ENCODE results near the gene RAB34. TPM values are rescaled to one million over a fixed set of nuclear protein-coding genes. Genes with fewer than 3 reads are reported as not detected.

The RAB34 gene
- total and polyA plus RNA-seq, 9 of the 15 experiments (the other 6 are each of a cell fraction or from before 2014, with no cell fraction given), result 0.07 to 3.8 (median 0.46) TPM; not detected in 1

- peak; percentile 39; the same call in 1 of the 2 replicates for TF ChIP-seq CREB3L1 (IDR thresholded peaks at IDR 0.05; ENCODE audit: borderline replicate concordance, low read depth)
- 0 out of 4 replicates have a peak, but pooled peaks of 1 of the 2 experiments have one; percentile 19 for TF ChIP-seq HDAC1 (IDR thresholded peaks at IDR 0.05)
- TF ChIP-seq SPI1 (IDR thresholded peaks at IDR 0.05; ENCODE audit: borderline replicate concordance, low read depth, low read length), result peak; percentile 94
- peak; percentile 87 for TF ChIP-seq ZNF75A (CRISPR knock-in tag; IDR thresholded peaks at IDR 0.05)
These were observed 24.0 kb upstream of the RAB34 start (continued) for GRCh38 chr17:28741358-28742349.

- Histone ChIP-seq H3K36me3 (ENCODE audit: control insufficient read depth, insufficient read depth, low read length) (peaks cover 10% of the 10 kb centered on the region; the same call in 2 of the 3 replicates), H3K4me1 (replicated peaks in 1 of 2; ENCODE audit: control insufficient read depth in 2 of 2, insufficient read depth in 2 of 2, low read length in 2 of 2) (peaks cover 35 to 76% of the 10 kb centered on the region in 2 experiments), H3K9me3 (replicated peaks; ENCODE audit: control insufficient read depth, insufficient read depth, low read depth, low read length) (no peaks in the 10 kb centered on the region), H3K27me3 (ENCODE audit: control insufficient read depth in 2 of 2, insufficient read depth in 2 of 2, low read length in 2 of 2) (no peaks in the 10 kb centered on the region), H3K4me2 (ENCODE audit: insufficient read depth, low read length) (no peak overlapping the region), H3K79me2 (ENCODE audit: control insufficient read depth, insufficient read depth, low read length) (peaks cover 24% of the 10 kb centered on the region), H4K20me1 (replicated peaks; ENCODE audit: control insufficient read depth, insufficient read depth, low read length) (peaks cover 9% of the 10 kb centered on the region), H3K27ac (ENCODE audit: extremely low read depth, low read depth, low read length) (no peak overlapping the region), H3K9ac (ENCODE audit: insufficient read depth in 1 of 2, low read depth in 2 of 2, low read length in 2 of 2) (peak overlapping the region in 1 of 2 experiments; percentile 32; a peak in 1 of 4 replicates), H2AFZ (ENCODE audit: low read depth, low read length) (no peak overlapping the region), H3K4me3 (no peak overlapping the region), H3K9me1 (ENCODE audit: control insufficient read depth, insufficient read depth, low read length) (no peaks in the 10 kb centered on the region)
- ChIA-PET CTCF (ENCODE audit: low intra/inter-chr PET ratio) (no interaction called here), POLR2A (interaction anchor here (0.5 to 17.4 kb wide), 4 partner anchors 11 to 155 kb away, joined by 4 to 367 read pairs (median 12); partner anchors contain the start of genes NEK8, RPL23A and TLCD1)
- FAIRE-seq (no peak), ATAC-seq (no peak), DNase-seq (ENCODE audit: extremely low read depth in 1 of 4, low spot score in 3 of 4) (no peak)
- in situ Hi-C loops (cut with MboI), result no loop called here
- no TSS peak for BruUV-seq (replicated peaks)
- intact Hi-C loops (cut with micrococcal nuclease), result loop anchor here (5.0 kb wide), 1 partner anchor 93 kb away; the partner anchor contains the start of gene BLTP2
- peak; percentile 4; the same call in 1 of the 2 replicates for TF ChIP-seq ZNF197 (CRISPR knock-in tag; IDR thresholded peaks at IDR 0.05; ENCODE audit: low read depth)
- no peak for TF ChIP-seq ADNP (tag; IDR thresholded peaks at IDR 0.05)
- 82% methylated on average over 10 of the region's 10 CpGs for WGBS (ENCODE audit: insufficient coverage, low coverage, missing lambda C conversion rate)
These were observed 23.0 kb upstream of the RAB34 start for GRCh38 chr17:28740406-28741357.
